HFF-Myc (cell line): ENCODE measurements around the gene CSF3R.

Source experiments
- DNase-seq: peaks from one replicate; pipeline ENCODE4 v3.0.0-alpha.2; 2011; ENCODE audit warnings: low read depth; ENCODE audit errors: extremely low read depth
- H3K4me3 ChIP-seq: replicated peaks from 2 replicates; pipeline ENCODE4 v1.5.1; 2011; ENCODE audit warnings: low read depth, mild to moderate bottlenecking, control low read depth, low read length
- TF ChIP-seq, protein P1 (sequence below): IDR thresholded peaks from 2 replicates; pipeline ENCODE4 v1.5.1; 2012; ENCODE audit warnings: mild to moderate bottlenecking, low read depth, low read length, control low read depth; ENCODE audit errors: missing control alignments

CSF3R gene

GRCh38 chr1:36482724-36483388, at the start of gene CSF3R:
Gene CSF3R (minus strand): TSS chr1:36482913. CDS start chr1:36479496, 3,417 bp downstream.
- DNase-seq: no peak
- H3K4me3 ChIP-seq: no peak within 1 kb of the TSS
- TF ChIP-seq, protein P1, sequence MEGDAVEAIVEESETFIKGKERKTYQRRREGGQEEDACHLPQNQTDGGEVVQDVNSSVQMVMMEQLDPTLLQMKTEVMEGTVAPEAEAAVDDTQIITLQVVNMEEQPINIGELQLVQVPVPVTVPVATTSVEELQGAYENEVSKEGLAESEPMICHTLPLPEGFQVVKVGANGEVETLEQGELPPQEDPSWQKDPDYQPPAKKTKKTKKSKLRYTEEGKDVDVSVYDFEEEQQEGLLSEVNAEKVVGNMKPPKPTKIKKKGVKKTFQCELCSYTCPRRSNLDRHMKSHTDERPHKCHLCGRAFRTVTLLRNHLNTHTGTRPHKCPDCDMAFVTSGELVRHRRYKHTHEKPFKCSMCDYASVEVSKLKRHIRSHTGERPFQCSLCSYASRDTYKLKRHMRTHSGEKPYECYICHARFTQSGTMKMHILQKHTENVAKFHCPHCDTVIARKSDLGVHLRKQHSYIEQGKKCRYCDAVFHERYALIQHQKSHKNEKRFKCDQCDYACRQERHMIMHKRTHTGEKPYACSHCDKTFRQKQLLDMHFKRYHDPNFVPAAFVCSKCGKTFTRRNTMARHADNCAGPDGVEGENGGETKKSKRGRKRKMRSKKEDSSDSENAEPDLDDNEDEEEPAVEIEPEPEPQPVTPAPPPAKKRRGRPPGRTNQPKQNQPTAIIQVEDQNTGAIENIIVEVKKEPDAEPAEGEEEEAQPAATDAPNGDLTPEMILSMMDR: no peak

- no peak for DNase-seq
- H3K4me3 ChIP-seq: no peak overlapping the region
- TF ChIP-seq, protein P1: no peak
These were observed 49.1 kb upstream of the CSF3R start for GRCh38 chr1:36531833-36532232.

GRCh38 chr1:36530791-36531190, 48.1 kb upstream of the CSF3R start:
- no peak for DNase-seq
- TF ChIP-seq, protein P1: no peak
- no peak overlapping the region for H3K4me3 ChIP-seq

DNA sequence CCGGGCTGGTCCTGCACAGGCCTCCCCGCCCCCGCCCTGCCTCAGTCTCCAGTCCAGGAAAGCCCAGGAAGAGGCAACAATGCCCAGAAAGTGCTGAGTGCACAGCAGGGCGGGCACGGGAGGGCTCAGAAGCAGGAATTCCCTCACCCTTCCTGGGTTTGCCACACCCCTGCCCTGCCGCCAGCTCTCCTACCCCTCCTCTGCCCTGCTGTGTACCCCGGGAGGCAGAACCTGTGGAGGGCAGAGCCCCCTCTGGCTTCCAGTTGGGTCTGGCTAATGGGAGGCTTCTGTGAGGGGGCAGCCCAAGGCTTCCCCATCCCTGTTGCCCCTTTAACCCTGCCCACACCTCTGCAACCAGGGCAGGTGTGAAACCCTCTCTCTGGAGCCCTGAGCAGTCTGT, 47.5 kb upstream of the CSF3R start:
- TF ChIP-seq, protein P1: no peak
- no peak overlapping the region for H3K4me3 ChIP-seq
- DNase-seq: no peak

DNA sequence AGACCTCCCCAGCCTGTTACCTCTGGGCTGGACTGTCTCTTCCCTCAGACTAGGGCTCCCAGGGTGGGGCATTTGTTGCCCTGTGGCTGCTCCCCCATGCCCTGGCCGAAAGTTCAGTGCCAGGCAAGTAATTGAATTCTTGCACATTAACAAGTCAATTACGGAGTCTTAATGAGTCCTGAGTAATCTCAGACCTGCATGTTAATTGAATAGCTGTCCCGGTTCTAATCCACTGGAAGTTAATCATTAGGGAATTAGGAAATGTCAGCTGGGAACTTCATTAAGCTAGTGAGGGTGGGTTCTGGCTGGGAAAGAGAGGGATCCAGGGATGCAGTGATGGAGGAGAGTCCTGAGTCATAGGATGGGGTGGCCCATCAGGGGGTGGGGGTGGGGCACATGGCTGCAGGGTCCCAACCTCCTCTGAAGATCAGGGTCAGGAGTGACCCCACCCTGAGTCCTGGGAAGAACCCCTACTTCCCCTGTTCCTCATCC, 47.1 kb upstream of the CSF3R start:
- no peak overlapping the region for H3K4me3 ChIP-seq
- TF ChIP-seq, protein P1: no peak
- DNase-seq: no peak

GRCh38 chr1:36528361-36529349, 45.9 kb upstream of the CSF3R start:
- no peak for DNase-seq
- no peak overlapping the region for H3K4me3 ChIP-seq
- TF ChIP-seq, protein P1: peak; percentile 23
